ENCODE measurements around the gene CFAP46. TPM values are rescaled to one million over a fixed set of nuclear protein-coding genes. Genes with fewer than 3 reads are reported as not detected.

CFAP46 gene
- polyA plus RNA-seq, 1 of the 3 experiments (the other 2 are of a cell fraction), result 3.9 TPM

- no peak for DNase-seq
- H3K27ac ChIP-seq (ENCODE audit: low read depth in 2 of 2, low read length in 1 of 2), result no peak overlapping the region
- H3K4me3 ChIP-seq (ENCODE audit: low read depth in 2 of 2, low read length in 1 of 2), result no peak overlapping the region
- no peak for TF ChIP-seq NRF1 (IDR thresholded peaks at IDR 0.05; ENCODE audit: low read depth, low read length)
- TF ChIP-seq JUND (IDR thresholded peaks at IDR 0.05), result no peak
- TF ChIP-seq USF2 (IDR thresholded peaks at IDR 0.05; ENCODE audit: borderline replicate concordance, low read depth, low read length), result no peak
- TF ChIP-seq TAF1 (IDR thresholded peaks at IDR 0.05; ENCODE audit: borderline replicate concordance, low read depth, low read length), result no peak
- no peak for TF ChIP-seq GABPA (IDR thresholded peaks at IDR 0.05; ENCODE audit: low read depth)
- TF ChIP-seq RXRA (IDR thresholded peaks at IDR 0.05; ENCODE audit: borderline replicate concordance, low read depth), result no peak
- TF ChIP-seq YY1 (IDR thresholded peaks at IDR 0.05; ENCODE audit: low read depth), result no peak
- no peak for TF ChIP-seq CTCF (IDR thresholded peaks at IDR 0.05)
- no peak for TF ChIP-seq EZH2phosphoT487 (IDR thresholded peaks at IDR 0.05; ENCODE audit: borderline replicate concordance, low read depth)
- no peak for TF ChIP-seq FOXJ3 (CRISPR knock-in tag; IDR thresholded peaks at IDR 0.05)
- TF ChIP-seq MEF2A (IDR thresholded peaks at IDR 0.05; ENCODE audit: borderline replicate concordance, low read depth), result no peak
- no peak for TF ChIP-seq FOSL2 (IDR thresholded peaks at IDR 0.05; ENCODE audit: borderline replicate concordance, low read depth)
- TF ChIP-seq PBX3 (IDR thresholded peaks at IDR 0.05), result no peak
- TF ChIP-seq FOXM1 (IDR thresholded peaks at IDR 0.05; ENCODE audit: low read depth), result no peak
- no peak for TF ChIP-seq NFIC (IDR thresholded peaks at IDR 0.05; ENCODE audit: borderline replicate concordance)
- TF ChIP-seq POLR2AphosphoS5 (IDR thresholded peaks at IDR 0.05; ENCODE audit: low read depth, low read length), result no peak
- no peak for TF ChIP-seq RAD21 (IDR thresholded peaks at IDR 0.05; ENCODE audit: low read length)
- no peak for TF ChIP-seq TEAD4 (IDR thresholded peaks at IDR 0.05; ENCODE audit: borderline replicate concordance, insufficient read depth)
- no peak for TF ChIP-seq CHD2 (IDR thresholded peaks at IDR 0.05; ENCODE audit: low read length, partially characterized antibody)
- no peak for TF ChIP-seq ZBTB33 (IDR thresholded peaks at IDR 0.05; ENCODE audit: borderline replicate concordance, low read depth)
- H3K9me2 ChIP-seq, result no peaks in the 10 kb centered on the region
- 38% methylated on average over 8 of the region's 9 CpGs for WGBS (ENCODE audit: low lambda C conversion rate)
- H3K9me3 ChIP-seq, result no peaks in the 10 kb centered on the region
- no peaks in the 10 kb centered on the region for H3F3A ChIP-seq (replicated peaks; ENCODE audit: insufficient read depth)
- H3K79me2 ChIP-seq (ENCODE audit: insufficient read depth), result no peaks in the 10 kb centered on the region
- no peak overlapping the region for H3K9ac ChIP-seq
- no peaks in the 10 kb centered on the region for H3K27me3 ChIP-seq (ENCODE audit: insufficient read depth)
- no peaks in the 10 kb centered on the region for H4K20me1 ChIP-seq (ENCODE audit: insufficient read depth)
- no peaks in the 10 kb centered on the region for H3K36me3 ChIP-seq (replicated peaks in 1 of 2; ENCODE audit: control insufficient read depth in 1 of 2, insufficient read depth in 2 of 2, low read length in 1 of 2)
- no peak overlapping the region for H2AFZ ChIP-seq (ENCODE audit: low read depth)
- no peak overlapping the region for H3K4me2 ChIP-seq
- ChIA-PET CTCF (interaction anchor here (0.7 to 3.3 kb wide), 4 partner anchors 8 to 238 kb away, joined by 3 to 12 read pairs (median 8); no protein-coding TSS in a partner anchor), POLR2A (no interaction called here)
- no peaks in the 10 kb centered on the region; a peak in 1 of 4 replicates for H3K4me1 ChIP-seq (ENCODE audit: control insufficient read depth in 1 of 2, insufficient read depth in 2 of 2, low read depth in 1 of 2, low read length in 1 of 2)
Observed at GRCh38 chr10:132893090-132893489, 49.3 kb downstream of the CFAP46 start.
